GM12864 (cell line): ENCODE data around the gene PNRC2.

Experiments used
- DNase-seq: peaks from one replicate; pipeline ENCODE4 v3.0.0-alpha.2; 2011; ENCODE audit warnings: low read depth
- H3K4me3 ChIP-seq: 2 replicates; pipeline ENCODE4 v1.5.1; 2011; ENCODE audit warnings: mild to moderate bottlenecking, low read depth, low read length, control low read depth
- TF ChIP-seq, protein P1 (sequence below): IDR thresholded peaks from 2 replicates; pipeline ENCODE4 v1.5.1; 2011; ENCODE audit warnings: low read depth, mild to moderate bottlenecking, moderate library complexity, low read length, control low read depth, inconsistent platforms; ENCODE audit errors: missing control alignments

PNRC2 gene

DNA sequence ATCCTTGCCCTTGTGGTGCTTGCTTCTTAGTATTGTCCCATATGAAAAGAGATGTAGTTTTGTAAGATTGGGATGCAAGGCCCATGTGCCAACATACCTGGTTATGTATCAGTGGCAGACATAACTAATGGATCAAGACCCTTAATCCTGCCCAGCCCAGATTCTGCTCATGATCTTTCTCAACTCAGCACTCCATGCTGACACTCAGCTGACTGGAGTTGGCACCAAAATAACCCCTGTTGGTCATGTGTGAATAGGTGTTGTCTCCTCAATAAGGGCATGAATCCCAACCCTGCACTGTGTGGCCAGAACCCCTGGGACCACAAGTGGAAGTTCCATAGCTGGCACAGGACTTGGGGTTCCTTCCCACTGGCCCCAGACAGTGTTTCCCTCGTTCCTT is 32.5 kb upstream of the PNRC2 start:
- no peak overlapping the region for H3K4me3 ChIP-seq
- no peak for DNase-seq
- TF ChIP-seq, protein P1, sequence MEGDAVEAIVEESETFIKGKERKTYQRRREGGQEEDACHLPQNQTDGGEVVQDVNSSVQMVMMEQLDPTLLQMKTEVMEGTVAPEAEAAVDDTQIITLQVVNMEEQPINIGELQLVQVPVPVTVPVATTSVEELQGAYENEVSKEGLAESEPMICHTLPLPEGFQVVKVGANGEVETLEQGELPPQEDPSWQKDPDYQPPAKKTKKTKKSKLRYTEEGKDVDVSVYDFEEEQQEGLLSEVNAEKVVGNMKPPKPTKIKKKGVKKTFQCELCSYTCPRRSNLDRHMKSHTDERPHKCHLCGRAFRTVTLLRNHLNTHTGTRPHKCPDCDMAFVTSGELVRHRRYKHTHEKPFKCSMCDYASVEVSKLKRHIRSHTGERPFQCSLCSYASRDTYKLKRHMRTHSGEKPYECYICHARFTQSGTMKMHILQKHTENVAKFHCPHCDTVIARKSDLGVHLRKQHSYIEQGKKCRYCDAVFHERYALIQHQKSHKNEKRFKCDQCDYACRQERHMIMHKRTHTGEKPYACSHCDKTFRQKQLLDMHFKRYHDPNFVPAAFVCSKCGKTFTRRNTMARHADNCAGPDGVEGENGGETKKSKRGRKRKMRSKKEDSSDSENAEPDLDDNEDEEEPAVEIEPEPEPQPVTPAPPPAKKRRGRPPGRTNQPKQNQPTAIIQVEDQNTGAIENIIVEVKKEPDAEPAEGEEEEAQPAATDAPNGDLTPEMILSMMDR: no peak

DNA sequence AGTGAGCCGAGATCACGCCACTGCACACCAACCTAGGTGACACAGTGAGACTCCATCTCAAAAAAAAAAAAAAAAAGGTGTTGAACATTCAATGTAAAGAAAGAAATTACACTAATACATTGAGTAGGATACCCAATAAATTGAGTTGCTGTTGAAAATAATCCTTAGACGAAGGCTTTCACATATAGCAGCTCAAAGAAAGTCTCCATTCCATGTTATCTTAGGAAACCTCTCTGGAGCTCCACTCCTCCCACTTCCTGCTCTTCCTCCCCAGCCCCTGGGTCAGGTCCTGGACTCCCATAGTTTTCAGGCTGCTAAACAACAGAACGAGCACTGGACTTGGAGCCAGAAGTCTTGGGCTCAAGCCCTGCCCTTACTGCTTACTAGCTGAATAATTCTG is 30.8 kb upstream of the PNRC2 start:
- DNase-seq: no peak
- TF ChIP-seq, protein P1: no peak
- no peak overlapping the region for H3K4me3 ChIP-seq

DNA sequence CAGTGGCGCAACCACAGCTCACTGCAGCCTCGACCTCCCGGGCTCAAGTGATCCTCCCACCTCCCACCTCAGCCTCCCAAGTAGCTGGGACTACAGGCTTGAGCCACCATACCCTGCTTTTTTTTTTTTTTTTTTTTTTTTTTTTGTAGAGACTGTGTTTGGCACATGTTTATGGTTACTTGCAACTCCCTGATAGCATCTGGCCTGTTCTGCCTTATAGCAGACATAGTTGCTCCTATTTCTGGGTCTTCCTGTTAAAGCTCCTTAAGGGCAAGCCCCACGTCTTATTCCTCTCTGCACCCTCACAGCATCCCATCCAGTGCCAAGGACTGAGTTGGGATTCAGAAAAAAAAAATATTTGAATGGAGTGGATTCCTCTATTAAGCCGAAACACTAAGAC is 29.4 kb upstream of the PNRC2 start:
- TF ChIP-seq, protein P1: no peak
- H3K4me3 ChIP-seq: no peak overlapping the region

DNA sequence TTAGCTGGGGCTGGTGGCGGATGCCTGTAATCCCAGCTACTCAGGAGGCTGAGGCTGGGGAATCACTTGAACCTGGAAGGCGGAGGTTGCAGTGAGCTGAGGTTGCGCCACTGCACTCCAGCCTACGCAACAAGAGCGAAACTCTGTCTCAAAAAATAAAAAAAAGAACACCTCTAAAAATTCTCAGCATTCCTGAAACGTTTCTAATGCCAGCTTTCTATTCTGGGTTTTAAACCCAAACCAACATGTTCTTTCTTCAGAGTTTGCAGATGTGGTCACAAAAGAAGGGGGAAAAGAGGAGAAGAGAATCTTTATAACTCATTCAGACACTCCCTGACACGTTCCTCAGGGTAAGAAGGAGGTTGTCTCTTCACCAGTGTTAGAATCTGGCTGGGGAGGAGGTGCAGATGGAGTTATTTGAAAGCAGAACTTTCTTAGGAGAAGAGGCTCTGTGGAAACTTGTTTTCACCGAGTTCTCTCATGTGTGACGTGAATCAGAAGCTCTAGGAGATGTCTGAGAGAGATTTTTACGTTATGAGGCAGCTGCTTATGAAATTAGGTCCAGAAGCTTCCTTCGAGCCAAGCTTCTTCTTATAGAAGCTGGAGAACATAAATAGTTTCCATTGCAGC is 28.7 kb upstream of the PNRC2 start:
- no peak overlapping the region; the same call in 1 of the 2 replicates for H3K4me3 ChIP-seq
- TF ChIP-seq, protein P1: no peak
- no peak for DNase-seq

More for the DNA sequence above, 29.4 kb upstream of the PNRC2 start:
- DNase-seq: no peak

DNA sequence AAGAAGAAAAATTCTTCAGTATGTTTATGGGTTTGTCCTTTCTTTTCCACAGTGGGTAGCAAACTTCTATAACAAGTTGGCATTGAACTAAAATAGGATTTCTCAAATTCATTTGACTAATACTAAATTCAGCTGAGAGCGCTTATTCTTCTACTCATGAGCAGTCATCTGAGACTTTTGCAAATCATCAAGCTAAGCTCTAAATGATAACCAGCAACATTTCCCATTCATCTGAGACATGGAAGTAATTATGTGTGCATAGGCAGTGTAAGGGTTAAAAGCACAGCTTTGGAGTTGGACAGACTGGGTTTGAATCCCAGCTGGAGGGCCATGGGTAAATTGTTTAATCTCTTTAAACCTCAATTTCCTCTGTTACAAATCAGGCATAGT is 28.1 kb upstream of the PNRC2 start:
- no peak overlapping the region for H3K4me3 ChIP-seq
- TF ChIP-seq, protein P1: no peak

DNA sequence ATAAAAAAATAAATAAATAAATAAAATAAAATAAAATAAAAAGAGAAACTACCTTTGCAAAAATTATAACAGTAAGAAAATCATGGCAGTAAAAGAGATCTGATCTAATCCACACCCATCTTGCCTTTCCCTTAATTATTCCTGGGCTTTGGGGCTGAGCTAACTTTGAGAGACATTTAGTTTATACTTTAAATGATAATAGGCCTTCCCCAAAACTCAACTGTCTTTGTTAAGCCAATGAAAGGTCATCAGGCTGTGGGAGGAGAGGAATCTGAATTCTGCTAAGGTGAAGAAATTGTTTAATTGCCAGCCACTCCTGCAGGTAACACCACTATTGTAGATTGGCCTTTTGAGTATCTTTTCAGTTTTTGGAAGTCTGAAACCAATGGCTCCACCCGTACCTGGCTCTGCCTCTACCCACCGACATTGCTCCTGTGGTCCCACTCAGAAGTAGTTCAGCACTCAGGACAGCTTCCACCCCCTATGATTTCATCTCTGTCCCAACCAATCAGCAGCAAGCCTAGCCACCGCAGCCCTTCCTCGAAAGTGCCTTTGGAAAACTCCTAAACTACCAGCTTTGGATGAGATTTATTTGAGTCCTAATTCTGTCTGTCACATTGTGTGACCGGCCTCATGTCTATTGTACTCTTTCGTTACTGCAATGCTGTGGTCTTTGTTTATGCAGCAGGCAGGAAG is 23.0 kb upstream of the PNRC2 start:
- DNase-seq: no peak
- H3K4me3 ChIP-seq: no peak overlapping the region
- TF ChIP-seq, protein P1: no peak

More for the DNA sequence above, 28.1 kb upstream of the PNRC2 start:
- DNase-seq: no peak

DNA sequence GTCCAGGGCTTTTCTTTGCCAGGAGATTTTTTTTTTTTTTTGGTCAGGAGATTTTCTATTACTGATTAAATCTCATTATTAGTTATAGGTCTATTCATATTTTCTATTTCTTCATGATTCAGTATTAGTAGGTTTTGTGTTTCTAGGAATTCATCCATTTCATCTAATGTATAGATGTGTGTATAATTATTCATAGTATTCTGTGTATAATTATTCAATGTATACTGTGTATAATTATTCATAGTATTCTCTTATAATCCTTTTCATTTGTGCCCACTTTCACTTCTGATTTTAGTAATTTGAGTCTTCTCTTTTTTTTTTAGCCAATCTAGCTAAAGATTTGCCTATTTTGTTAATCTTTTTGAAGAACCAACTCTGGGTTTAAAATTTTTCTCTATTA is 12.3 kb upstream of the PNRC2 start:
- TF ChIP-seq, protein P1: no peak
- no peak overlapping the region for H3K4me3 ChIP-seq
- DNase-seq: no peak
